Activated CD4-positive, alpha-beta T cell treated with anti-CD3 and anti-CD28 coated beads, Interleukin-2, amount 50 U/mL, for 1 hour (primary cell): ENCODE data around the gene VANGL1.

Experiments
- DNase-seq: peaks from one replicate; pipeline ENCODE4 v3.0.0-alpha.2; 2020

VANGL1 gene

DNA sequence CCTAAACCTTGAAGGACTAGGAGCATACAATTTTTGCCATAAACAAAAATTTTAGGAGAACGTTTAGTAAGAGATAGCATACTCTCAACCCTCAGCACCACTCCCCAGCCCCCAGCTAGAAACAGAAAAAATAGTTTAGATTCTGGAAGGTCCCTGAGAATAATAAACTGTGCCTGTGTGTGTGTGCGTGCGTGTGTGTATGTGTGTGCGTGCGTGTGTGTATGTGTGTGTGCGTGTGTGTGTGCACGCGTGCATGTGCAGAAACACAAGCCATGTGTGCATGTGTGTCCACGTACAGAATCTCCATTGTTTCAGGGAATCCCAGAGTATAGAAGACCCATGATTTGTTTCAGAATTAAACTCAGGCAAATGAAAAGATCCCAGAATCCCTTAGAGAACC is 64.2 kb downstream of the VANGL1 start:
- DNase-seq: no peak

DNA sequence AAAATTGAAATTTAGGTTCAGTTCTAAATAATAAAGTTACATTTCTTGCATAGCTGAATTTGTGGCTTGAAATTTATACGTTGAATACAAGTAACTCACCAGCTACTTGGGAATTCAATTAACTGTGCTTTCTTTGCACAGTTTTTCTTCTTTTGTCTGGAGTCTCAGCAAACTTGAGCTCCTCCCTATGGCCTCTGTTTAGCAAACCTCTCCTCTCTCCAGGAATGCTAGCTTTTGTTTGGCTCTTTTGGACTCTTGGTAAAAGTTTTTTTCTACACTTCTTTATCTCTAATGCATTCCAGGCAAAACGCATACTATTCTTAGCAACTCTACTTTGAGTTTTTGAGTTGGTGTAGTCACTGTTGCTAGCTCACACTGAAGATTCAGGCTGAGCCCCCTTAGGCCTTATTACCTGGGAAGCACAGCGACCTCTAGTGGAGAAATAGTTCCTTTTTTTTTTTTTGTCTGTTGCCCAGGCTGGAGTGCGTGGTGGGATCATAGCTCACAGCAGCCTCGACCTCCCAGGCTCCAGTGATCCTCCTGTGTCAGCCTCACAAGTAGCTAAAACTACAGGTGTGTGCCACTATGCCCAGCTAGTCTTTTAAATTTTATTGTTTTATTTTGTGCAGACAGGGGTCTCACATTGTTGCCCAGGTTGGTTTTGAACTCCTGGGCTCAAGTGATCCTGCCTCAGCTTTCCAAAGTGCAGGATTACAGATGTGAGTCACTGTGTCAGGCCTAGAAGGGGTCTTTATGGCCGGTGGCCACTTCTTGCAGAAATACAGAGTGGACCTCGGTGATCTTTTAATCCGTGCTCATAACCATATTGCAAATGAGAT is 65.0 kb downstream of the VANGL1 start:
- no peak for DNase-seq

DNA sequence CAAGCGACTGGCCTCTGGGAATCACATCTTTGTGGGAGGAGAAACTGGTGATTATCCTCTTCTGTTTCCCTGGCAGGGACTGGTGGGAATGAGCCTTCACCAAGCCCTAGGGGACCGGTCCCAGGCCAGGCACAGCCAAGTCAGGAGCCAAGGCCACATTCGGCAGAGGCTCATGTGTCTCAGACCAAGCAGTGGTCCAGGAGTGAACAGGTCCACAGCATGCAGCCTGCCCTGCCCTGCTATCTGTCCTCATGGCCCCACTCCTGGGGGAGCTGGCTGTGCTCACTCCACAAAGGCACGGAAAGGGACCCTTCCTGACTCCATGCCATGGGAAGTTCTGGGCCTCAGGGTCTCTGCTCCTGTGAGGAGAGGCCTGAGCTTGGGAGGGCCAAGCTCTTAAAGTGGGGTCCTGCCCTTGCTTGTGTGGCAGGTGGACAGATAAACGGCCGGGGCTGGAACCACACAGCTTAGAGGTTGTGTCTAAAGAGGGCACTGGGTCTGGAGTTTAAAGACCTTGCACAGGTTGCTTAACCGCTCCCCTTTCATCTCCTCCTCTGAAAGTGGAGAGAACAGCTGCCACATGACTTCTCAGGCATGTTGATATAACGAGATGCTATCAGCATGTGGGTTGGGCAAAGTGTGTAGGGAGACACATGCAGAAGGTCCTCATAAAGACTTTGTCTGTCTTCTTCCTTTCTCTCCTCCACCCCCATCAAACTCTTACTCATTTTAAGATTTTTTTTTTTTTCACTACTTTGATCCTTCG is 69.3 kb downstream of the VANGL1 start:
- DNase-seq: no peak

DNA sequence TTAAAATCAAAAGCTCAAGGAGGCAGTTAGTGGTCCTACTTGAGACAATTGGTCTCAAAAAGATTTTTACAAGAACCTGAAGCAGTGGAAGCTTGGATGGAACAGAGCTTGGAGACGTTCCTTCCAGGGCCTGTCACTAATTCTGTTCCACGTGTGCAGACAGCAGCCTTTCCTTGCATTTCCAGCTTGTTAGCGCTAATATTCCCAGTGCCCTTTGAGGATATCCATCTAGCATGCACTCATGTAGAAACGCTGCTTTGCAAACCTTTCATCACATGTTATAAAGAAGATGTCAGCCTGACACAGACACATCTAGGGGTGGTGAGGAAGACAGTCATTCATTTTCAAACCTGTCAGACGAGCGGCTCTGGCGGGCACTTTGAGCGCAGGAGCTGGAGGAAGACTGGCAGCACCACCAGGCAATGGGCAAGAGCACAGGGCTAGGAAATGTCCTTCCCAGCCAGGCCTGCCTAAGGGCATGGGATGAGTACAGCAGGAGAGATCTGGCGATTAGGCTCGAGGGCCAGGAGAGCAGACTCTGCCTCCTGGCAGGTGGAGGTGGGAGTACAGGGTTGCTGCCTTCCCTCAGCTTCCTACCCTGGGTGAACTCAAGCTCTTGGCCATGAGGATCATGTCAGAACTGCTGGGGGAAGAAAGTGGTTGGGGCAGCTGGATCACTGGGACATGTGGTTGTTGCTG is 71.3 kb downstream of the VANGL1 start:
- DNase-seq: no peak

DNA sequence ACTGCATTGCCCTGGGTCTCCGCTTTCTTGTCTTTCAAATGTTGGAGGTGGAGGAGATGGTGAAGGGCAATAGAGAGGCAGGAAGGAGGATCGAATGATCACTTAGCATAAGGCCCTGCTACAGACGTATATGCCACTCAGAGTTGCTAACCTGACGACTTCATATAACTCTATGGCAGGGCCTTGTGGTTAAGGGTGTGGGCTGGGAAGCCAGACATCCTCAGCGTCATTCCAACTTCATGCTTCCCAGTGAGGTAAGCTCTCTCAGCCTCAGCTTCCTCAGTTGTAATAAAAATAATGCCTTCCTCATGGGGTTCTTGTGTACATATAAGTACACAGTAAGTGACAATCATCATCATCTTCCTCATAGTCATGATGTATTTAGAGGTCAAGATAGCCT is 72.1 kb downstream of the VANGL1 start:
- no peak for DNase-seq

DNA sequence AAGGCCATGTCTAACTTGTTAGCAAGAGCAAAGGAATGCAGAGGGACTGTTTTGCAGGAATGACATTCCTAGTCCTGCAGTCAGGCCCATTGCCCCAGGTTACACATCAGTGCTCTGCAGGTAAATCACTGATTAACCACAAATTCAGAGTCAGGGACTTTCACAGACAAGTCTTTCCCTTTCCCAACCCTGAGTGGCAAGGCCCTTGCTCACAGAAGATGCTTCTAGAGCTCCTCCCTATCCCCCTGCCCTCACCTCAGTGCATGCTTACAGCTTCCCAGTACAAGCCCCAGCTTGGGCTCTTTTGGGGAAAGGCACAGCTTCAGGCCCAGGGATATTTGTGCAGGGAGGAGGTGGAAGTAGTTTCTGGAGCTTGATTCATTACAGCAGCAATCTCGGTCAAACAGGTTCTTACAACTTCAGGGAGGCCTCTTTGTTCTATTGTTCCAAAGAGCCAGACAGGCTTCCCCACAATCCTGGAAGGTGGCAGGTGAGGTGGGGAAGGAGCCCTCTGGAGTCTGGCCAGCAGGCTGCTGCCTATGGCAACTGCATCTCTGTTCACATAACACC is 72.9 kb downstream of the VANGL1 start:
- DNase-seq: no peak

DNA sequence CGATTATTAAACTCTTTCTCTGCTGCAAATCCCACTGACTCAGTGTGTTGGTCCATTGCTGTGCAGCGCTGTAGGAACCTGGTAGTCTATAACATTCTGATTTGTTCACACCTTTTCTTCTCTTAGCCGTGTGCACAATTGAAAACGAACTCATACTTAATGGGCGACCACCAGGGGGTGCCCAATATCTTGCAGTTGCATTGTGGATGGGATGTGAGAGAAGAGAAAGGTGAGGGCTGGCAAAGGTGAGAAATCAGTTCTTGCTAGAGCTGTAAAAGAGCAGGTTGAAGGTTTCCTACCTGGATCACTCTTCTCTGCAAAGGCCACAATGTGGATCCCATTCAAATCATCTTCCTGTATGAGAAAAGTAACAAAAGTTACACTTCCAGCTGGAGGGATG is 75.8 kb downstream of the VANGL1 start:
- DNase-seq: no peak

DNA sequence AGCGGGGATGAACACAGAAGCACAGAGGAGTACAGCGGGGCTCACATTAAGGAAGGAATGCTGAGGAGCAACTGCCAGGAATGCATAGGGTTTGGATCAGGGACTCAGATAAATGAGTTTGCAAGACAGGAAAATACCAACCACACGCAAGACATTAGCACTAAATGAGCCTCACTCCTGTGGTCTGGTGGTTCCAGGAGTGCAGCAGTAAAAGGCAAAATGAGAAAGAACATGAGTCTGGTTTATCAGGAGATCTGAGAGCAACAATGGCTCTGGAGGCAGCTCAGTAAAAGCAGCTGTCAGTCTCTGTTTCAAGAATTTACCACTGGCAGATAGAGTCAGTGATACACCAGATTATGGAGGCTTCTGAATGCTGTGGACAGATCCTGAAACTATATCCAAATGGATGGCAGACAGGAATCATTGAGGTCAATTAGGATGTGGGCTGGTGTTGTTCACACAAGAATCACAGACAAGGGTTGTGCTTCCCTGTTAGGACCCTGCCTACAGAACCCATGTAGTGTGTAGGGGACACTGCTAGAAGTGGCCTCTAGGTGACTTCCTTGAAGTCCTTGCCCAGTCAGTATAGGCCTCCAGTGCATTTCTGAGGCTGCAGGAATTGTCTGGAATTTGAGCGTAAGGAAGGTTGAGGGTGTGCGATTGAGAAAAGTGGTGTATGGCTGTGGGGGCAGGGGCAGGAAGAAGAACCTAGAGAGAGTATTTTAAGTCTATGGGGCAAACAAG is 76.4 kb downstream of the VANGL1 start:
- DNase-seq: no peak

DNA sequence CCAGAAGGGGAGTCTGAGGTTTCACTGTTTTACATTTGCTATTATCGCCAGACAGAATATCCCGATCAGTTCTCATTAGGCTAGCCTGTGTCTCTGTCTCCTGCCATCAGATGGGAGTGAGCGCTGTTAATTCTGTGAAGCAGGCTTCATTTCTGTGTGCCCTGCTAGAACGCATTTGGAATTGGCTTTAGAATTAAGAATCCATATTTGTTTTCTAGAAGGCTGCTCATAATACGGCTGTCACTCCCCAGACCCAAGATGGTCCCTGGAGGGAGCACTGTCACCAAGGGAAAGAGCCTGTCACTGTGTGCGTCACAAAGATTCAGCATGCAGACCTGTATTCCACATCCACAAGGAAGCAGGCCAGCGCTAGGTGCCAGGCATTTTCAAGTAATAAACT is 77.5 kb downstream of the VANGL1 start:
- DNase-seq: no peak

DNA sequence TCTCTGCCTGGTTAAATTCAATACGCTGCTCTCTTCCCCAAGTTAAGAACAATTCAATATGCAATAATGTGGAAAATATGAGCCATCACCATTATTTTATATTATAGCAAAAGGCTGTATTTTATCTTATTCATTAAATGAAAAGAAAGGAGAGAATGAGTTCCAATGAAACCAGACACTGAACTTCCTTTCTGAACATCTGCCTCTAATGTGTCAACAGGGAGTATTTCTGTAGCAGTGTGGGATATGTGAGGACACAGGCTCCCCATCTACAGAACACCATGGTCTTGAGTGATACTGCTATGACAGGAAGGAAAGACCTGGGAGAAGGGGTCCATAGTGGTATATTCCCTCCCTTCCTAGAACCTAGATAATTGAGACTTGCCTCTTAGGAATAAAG is 80.5 kb downstream of the VANGL1 start:
- no peak for DNase-seq

DNA sequence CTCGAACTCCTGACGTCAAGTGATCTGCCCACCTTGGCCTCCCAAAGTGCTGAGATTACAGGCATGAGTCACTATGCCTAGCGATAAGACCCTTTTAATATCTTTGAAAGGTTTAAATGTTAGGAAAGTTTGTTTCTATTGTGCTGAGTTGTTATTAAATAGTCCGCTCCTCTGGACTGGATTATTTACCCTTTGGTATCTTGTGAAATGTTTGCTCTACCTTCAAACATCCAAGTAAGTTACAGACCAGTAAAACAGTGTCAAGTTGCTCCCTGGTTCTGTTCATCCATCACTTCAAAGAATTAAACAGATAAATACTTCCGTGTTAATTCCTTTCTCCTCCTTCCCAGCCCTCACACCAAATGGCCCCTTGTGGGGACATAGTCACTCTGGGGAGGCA is 82.0 kb downstream of the VANGL1 start:
- DNase-seq: no peak

DNA sequence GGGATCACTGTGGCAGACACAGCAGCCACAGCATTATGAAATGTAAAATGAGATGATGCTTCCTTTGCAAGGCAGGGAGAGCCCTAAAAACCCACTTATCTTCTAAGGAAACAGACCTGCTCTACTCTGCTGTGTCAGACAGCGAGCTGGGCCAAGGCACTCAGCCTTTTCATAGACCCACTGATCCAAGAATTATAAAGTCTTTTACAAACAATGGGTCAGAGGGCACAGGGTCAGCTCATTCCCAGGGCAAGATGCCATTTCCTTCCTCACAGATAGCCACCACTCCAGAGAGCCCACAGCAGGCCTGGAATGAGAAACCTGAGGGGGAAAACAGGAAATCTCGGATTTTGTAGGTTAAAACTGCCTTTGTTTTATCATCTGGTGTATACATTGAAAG is 83.8 kb downstream of the VANGL1 start:
- DNase-seq: no peak

DNA sequence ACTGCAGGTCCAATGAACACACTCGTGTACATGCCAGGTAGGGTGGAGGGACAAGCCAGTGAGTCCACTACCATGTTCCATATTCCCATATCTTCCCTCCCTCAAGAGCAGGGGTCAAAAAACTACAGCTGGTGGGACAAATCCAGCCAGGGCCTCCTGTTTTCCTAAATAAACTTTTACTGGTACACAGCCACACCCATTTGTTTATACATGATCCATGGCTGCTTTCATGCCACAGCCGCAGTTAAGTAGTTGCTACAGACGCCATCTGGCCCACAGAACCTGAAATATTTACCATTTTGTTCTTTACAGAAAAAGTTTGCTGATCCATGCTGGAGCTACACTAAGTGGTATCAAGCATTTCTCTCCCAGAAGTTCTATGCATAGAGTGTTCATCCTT is 84.4 kb downstream of the VANGL1 start:
- DNase-seq: no peak

DNA sequence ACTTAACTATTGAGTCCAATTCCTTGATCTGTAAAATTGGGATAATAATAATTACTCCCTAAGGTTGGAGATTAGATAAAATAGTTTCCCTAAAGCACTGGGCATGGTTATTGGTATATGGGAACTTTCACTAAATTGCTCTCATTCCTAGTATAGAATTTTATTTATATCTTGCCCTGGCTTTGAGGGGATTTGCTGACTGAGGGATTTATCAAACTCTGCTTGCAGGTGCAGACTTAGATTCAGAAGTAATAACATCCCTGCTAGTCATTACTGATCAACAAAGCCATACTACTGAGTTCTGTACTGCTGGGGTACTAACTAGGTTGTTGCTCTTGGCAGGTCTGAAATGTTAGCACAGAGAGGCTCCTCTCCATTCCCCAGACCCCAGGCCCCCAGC is 84.8 kb downstream of the VANGL1 start:
- no peak for DNase-seq

DNA sequence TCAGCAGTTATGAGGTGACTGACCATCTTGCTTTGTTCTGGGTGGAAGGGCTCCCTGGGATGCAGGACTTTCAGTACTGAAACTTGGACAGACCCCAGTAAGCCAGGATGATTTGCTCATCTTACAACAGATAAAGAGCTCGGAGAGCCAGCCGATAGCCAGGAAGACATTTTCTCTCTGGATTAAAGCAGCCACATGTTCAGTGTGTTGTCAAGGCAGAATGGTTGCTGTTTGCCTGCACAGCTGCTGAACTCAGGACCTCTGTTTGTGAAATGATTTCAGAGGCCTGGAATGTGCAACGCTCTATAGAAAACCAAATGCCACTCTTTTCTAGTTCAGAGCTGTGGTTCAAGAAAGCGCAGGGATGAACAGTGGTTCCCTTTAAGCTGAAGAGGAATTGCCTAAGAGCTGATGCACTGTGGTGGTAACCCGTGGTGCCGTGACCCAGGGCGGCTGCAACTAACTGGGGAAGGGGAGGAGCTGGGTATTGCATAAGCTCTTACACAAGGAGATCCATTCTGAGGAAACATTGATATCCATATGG is 86.0 kb downstream of the VANGL1 start:
- no peak for DNase-seq

DNA sequence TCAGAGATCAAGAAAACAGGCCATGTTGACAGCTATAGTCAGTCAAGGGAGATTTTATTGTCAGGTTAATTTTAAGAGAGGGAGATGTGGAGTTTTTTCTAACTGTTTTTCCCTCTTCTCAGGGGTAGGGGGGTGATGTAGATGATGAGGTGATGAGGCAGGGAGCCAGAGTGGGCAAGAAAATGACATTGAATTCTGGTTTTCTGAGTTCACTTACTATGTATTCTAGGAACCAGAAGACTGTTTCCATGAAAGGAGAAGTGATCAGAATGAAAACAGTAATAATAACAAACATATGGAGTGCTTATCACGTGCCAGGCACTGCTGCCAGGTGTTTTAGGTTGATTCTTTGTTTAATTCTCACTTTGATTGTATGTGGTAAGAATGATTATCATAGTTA is 86.6 kb downstream of the VANGL1 start:
- no peak for DNase-seq

DNA sequence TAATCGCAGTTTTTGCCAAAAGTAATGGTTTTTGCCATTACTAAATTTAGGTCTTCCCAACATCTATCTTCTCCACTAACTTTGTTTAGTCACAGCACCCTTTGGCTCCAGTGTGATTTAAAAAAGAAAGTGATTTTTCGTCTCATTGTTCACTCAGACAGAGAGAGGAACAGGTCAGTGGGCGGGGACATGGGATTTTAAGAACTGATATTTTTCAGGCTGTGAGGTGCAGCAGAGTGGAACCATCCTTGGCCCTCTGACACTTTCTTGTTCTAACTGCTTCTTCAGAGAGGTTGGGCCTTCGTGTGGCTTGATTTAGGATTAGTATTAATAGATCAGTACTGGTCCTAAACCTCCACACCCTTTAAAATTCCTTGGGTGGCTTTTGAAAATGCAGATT is 88.0 kb downstream of the VANGL1 start:
- DNase-seq: no peak

DNA sequence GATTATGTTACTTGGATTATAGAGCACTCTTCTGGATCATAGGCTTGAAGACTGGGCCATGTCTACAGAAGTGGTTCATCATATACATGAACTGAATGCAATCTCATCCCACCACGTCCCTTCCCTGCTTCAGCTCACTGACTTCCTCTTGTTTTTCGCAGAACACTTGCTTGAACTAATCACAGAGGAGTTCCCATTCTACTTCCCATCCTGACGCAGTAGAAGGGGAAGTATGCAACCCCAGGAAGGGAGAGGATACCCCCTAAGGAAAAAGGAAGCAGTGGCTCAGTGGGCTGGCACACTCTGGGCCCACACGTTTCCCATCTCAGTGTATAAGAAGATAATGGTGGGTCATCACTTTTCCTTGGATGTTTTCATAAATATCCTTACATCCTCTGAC is 90.5 kb downstream of the VANGL1 start:
- no peak for DNase-seq

DNA sequence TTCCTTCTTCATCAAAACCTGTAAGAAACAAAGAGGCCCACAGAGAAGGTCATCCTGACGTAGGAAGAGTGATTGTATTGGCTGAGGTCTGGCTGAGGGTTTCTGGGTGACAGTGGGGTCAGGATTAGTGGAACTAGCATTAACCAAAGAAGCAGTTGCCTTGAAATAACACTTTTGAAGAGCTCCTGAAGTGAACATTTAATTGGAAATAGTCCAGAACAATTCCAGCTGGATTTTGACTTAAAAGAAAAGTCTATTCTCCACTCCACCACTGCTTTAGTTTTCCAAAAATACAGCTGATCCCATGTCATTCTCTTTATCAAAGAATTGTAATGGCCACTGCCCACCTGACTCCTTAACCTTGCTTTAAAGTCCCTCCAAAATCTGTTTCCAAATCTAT is 99.0 kb downstream of the VANGL1 start:
- no peak for DNase-seq

DNA sequence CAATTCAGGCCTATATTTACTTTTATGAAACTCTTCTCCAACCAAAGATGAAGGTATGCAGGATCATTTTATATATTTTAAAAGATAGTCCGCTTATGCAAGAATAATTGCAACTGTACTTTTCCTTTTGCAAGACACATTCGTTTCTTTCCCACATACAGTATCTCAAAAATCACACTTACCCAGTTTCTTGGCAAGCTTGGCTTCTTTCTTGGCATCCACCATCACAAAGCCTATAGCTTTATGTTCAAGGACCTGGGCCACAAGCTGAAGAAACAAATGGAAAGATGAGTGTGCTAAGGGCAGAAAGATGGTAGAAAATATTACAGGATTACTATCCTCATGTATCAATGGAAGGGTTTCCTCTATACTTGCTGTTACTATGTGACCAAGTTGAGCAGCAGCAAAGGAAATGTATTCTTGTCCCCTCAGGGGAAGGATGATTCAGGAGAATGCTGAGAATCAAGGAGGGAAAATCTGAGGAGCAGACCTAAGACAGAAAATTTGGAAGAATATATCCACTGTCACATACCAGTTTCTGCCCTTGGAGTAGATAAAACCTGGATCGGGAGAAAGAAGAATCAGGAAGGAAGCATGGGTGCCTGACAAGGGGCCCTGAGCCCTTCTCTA is 103.0 kb downstream of the VANGL1 start:
- no peak for DNase-seq

DNA sequence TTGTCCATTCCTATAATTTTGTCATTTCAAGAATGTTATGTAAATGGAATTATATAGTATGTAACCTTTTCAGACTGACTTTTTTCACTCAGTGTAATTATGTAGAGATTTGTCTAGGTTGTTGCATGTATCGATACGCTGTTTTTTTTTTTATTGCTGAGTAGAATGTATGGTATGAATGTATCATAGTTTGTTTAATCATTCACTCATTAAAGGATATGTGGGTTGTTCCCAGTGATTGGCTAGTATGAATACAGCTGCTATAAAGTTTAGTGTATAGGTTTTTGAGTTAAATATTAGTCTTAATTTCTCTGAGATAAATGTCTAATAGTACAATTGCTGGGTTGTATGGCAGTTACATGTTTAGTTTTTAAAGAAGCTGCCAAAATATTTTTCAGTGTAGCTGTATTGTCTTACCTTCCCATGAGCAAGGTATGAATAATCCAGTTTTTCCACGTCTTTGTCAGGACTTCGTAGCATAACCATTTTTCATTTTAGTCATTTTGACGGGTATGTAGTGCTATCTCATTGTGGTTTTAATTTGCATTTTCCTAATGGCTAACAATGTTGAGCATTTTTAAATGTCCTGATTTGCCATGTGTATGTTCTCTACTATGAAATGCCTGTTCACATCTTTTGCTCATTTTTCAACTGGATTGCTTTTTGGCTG is 104.4 kb downstream of the VANGL1 start:
- no peak for DNase-seq
